SJSA1 (cell line): ENCODE measurements around the gene KRTAP10-2. TPM values are rescaled to one million over a fixed set of nuclear protein-coding genes. Genes with fewer than 3 reads are reported as not detected.
"Not testable (repeated sequence)": the region's sequence is repeated elsewhere in the genome, so short reads cannot be mapped to it uniquely, and the experiment has no call there.

Experiments
- DNase-seq, 2 experiments: peaks; one replicate each; pipeline ENCODE4 v3.0.0-alpha.2; 2015 to 2020; ENCODE audit warnings: low spot score in 2 of 2, low read depth in 1 of 2
- H3K27ac ChIP-seq: fragments of 250-450 bp; sonication (Bioruptor Pico); 2 replicates; pipeline ENCODE4 v1.5.1; 2020; ENCODE audit warnings: mild to moderate bottlenecking, moderate library complexity
- H3K27me3 ChIP-seq: fragments of 250-450 bp; sonication (Bioruptor Pico); replicated peaks from 2 replicates; pipeline ENCODE4 v1.5.1; 2020; ENCODE audit warnings: mild to moderate bottlenecking, moderate library complexity
- H3K36me3 ChIP-seq: fragments of 250-450 bp; sonication (Bioruptor Pico); 2 replicates; pipeline ENCODE4 v1.5.1; 2020; ENCODE audit warnings: mild to moderate bottlenecking
- H3K4me1 ChIP-seq: fragments of 250-450 bp; sonication (Bioruptor Pico); replicated peaks from 2 replicates; pipeline ENCODE4 v1.6.1; 2021; ENCODE audit warnings: mild to moderate bottlenecking
- H3K4me3 ChIP-seq: fragments of 250-450 bp; sonication (Bioruptor Pico); 2 replicates; pipeline ENCODE4 v1.5.1; 2020; ENCODE audit warnings: mild to moderate bottlenecking
- H3K9me3 ChIP-seq: fragments of 250-450 bp; sonication (Bioruptor Pico); replicated peaks from 2 replicates; pipeline ENCODE4 v1.5.1; 2020; ENCODE audit warnings: mild to moderate bottlenecking
- total RNA-seq: library from RNA; depleted of rRNA; stranded (reverse); fragments of >200 nt; shearing (Covaris generic); gene quantifications from 2 replicates; pipeline ENCODE4 v1.2.3, GENCODE V29; 2014

Gene KRTAP10-2
- total RNA-seq, 1 experiment from 2014 or later: not detected

DNA sequence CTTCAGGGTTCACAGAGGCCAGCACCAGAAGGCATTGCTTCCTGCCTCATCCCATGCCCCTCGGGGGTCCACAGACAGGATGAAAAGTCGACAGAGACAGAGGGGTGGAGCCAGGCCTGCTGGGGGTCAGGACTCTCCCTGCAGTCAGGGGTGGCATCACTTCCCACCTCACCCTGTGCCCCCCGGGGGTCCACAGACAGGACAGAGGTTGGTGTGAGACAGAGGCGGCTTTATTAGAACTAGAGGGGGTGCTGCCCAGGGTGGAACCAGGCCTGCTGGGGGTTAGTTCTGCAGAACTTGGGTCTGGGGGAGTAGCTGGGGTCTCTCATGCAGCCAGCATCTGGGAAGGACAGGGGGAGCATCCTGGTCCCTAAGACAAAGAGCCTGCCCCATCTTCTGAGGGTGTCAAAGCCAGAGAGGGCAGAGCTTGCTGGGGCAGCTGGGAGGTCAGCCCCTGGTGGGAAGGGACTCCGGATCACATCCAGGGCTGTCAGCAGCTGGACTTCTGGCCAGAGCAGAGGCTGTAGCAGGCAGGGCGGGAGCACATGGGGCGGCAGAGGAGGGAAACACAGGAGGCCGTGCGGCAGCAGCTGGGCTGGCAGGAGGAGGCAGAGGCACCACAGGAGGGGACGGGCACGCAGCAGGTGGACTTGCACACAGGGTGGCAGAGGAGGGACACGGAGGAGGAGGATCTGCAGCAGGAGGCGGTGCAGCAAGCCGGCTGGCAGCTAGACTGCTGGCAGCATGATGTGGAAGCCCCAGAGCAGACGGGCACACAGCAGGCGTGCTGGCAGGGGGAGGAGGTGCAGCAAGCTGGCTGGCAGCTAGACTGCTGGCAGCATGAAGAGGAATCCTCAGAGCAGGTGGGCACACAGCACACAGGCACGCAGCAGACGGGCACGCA is 39.8 kb upstream of the KRTAP10-2 start:
- not testable (repeated sequence) for H3K27ac ChIP-seq, H3K36me3 ChIP-seq, H3K4me1 ChIP-seq, DNase-seq, H3K9me3 ChIP-seq, H3K4me3 ChIP-seq, H3K27me3 ChIP-seq

GRCh38 chr21:44590311-44590721 is 39.0 kb upstream of the KRTAP10-2 start:
- no peaks in the 10 kb centered on the region; the same call in 1 of the 2 replicates for H3K9me3 ChIP-seq
- no peak overlapping the region for H3K27ac ChIP-seq
- no peaks in the 10 kb centered on the region for H3K27me3 ChIP-seq
- H3K4me3 ChIP-seq: no peak overlapping the region
- H3K36me3 ChIP-seq: no peaks in the 10 kb centered on the region
- no peaks in the 10 kb centered on the region for H3K4me1 ChIP-seq
- DNase-seq: no peak

GRCh38 chr21:44589586-44590305 is 38.4 kb upstream of the KRTAP10-2 start:
- H3K4me3 ChIP-seq: no peak overlapping the region
- H3K4me1 ChIP-seq: no peaks in the 10 kb centered on the region
- DNase-seq: no peak
- H3K27me3 ChIP-seq: peaks cover 3% of the 10 kb centered on the region; the same call in 1 of the 2 replicates
- no peak overlapping the region for H3K27ac ChIP-seq
- no peaks in the 10 kb centered on the region; the same call in 1 of the 2 replicates for H3K9me3 ChIP-seq
- H3K36me3 ChIP-seq: no peaks in the 10 kb centered on the region

DNA sequence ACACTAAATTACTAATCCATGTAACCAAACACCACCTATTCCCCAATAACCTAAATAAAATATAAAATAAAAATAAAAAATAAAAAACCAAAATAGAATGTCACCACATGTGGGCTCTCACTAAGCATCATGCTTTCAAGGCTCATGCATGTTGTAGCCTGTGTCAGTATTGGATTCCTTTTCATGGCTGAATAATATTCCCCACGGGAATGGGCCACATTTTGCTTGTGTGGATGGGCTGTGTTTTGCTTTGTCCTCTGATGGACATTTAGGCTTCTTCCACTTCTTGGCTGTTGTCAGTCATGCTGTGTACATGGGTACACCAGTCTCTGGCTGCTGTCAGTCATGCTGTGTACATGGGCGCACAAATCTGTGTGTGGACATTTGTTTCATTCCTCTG is 37.8 kb upstream of the KRTAP10-2 start:
- H3K36me3 ChIP-seq: no peaks in the 10 kb centered on the region
- no peak overlapping the region for H3K4me3 ChIP-seq
- peaks cover 8% of the 10 kb centered on the region; the same call in 1 of the 2 replicates for H3K27me3 ChIP-seq
- H3K27ac ChIP-seq: no peak overlapping the region
- no peak for DNase-seq
- no peaks in the 10 kb centered on the region; the same call in 1 of the 2 replicates for H3K9me3 ChIP-seq
- H3K4me1 ChIP-seq: no peaks in the 10 kb centered on the region

- no peaks in the 10 kb centered on the region; the same call in none of the 2 replicates for H3K9me3 ChIP-seq
- DNase-seq: no peak
- no peaks in the 10 kb centered on the region for H3K4me1 ChIP-seq
- H3K27ac ChIP-seq: no peak overlapping the region
- H3K36me3 ChIP-seq: no peaks in the 10 kb centered on the region
- peaks cover 8% of the 10 kb centered on the region; the same call in 1 of the 2 replicates for H3K27me3 ChIP-seq
- H3K4me3 ChIP-seq: no peak overlapping the region
Observed at GRCh38 chr21:44585892-44586291, 34.6 kb upstream of the KRTAP10-2 start.

DNA sequence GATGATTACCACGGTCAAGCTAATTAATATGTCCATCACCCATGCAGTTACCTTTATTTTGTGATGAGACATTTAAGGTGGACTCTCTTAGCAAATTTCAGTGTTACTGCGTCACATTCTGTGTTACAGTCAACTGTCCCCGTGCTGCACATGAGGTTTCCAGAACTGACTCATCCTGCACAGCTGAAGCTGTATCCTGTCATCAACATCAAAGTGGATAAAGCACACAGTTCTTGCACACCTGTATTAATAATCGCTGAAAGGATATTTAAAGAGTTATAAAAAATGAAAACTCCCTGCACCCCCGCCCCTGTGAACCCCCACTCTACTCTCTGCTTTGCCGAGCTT is 32.5 kb upstream of the KRTAP10-2 start:
- Histone ChIP-seq H3K4me3 (no peak overlapping the region), H3K9me3 (no peaks in the 10 kb centered on the region; the same call in 1 of the 2 replicates)
- DNase-seq: no peak

GRCh38 chr21:44583089-44583799 is 31.9 kb upstream of the KRTAP10-2 start:
- Histone ChIP-seq H3K9me3 (no peaks in the 10 kb centered on the region; the same call in 1 of the 2 replicates), H3K4me3 (no peak overlapping the region), H3K27me3 (peaks cover 8% of the 10 kb centered on the region; the same call in 1 of the 2 replicates), H3K36me3 (no peaks in the 10 kb centered on the region), H3K27ac (no peak overlapping the region), H3K4me1 (no peaks in the 10 kb centered on the region)
- no peak for DNase-seq

More for the DNA sequence above, 32.5 kb upstream of the KRTAP10-2 start:
- Histone ChIP-seq H3K27ac (no peak overlapping the region), H3K27me3 (peaks cover 8% of the 10 kb centered on the region; the same call in 1 of the 2 replicates), H3K36me3 (no peaks in the 10 kb centered on the region), H3K4me1 (no peaks in the 10 kb centered on the region)

GRCh38 chr21:44582055-44582454 is 30.8 kb upstream of the KRTAP10-2 start:
- Histone ChIP-seq H3K27me3 (peaks cover 8% of the 10 kb centered on the region; the same call in 1 of the 2 replicates), H3K4me1 (no peaks in the 10 kb centered on the region), H3K9me3 (no peaks in the 10 kb centered on the region; the same call in 1 of the 2 replicates), H3K36me3 (no peaks in the 10 kb centered on the region), H3K4me3 (no peak overlapping the region), H3K27ac (no peak overlapping the region)
- no peak for DNase-seq

DNA sequence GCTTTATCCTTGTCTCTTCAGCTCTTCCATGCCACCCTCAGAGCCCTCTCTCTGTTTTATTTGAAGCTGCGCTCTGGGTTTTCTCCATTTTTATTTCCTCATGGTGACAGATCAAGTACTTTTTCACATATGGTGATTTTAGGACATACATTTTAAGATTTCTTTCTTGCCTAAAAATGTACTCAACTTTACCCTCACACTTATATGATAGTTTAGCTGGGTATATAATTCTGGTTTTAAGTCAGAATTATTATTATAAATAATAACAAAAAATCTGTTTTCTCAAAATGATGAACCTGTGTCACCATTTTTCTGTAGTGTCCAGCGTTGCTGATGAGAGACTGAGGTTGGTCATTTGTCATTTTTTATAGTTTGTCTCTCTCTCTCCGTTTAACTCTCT is 29.9 kb upstream of the KRTAP10-2 start:
- DNase-seq: no peak
- Histone ChIP-seq H3K9me3 (no peaks in the 10 kb centered on the region; the same call in 1 of the 2 replicates), H3K27ac (no peak overlapping the region), H3K4me1 (no peaks in the 10 kb centered on the region), H3K4me3 (no peak overlapping the region), H3K27me3 (peaks cover 8% of the 10 kb centered on the region; the same call in 1 of the 2 replicates), H3K36me3 (no peaks in the 10 kb centered on the region)

DNA sequence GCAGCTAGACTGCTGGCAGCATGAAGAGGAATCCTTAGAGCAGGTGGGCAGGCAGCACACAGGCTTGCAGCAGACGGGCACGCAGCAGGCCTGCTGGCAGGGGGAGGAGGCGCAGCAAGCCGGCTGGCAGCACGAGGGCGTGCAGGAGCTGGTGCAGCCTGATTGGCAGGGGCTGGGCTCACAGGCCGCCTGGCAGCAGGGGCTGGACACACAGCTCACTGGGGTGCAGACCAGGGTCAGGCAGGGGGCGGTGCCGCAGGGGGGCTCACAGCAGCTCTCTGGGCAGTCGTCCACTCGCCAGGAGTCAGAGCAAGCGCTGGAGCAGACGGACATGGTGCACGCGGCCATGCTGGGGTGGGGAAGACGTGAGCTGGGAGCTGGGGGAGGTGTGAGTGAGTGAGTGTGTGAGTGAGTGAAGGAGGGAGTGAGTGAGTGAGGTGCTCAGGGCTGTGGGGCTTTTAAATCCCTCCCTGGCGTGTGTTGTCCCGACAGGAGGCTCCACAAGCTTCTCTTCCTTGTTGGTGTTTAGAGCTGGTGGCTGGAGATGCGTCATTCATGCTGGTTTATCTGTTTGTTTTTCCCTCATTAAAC is 29.0 kb upstream of the KRTAP10-2 start, which contains the start of gene KRTAP10-5:
Gene KRTAP10-5 (minus strand): TSS at position 374 of the 591 bp plus-strand sequence. CDS start 26 bp downstream, at position 348.
- not testable (repeated sequence) for H3K9me3 ChIP-seq, H3K27ac ChIP-seq, H3K27me3 ChIP-seq, H3K36me3 ChIP-seq, DNase-seq, H3K4me1 ChIP-seq, H3K4me3 ChIP-seq

DNA sequence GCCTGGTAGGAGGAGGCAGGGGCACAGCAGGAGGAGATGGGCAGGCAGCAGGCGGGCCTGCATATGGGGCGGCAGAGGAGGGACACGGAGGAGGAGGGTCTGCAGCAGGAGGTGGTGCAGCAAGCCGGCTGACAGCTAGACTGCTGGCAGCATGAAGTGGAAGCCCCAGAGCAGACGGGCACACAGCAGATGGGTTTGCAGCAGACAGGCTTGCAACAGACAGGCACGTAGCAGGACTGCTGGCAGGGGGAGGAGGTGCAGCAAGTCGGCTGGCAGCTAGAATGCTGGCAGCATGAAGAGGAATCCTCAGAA is 28.5 kb upstream of the KRTAP10-2 start:
- peaks cover 6% of the 10 kb centered on the region; the same call in 1 of the 2 replicates for H3K27me3 ChIP-seq
- H3K4me1 ChIP-seq: no peaks in the 10 kb centered on the region
- no peak overlapping the region for H3K27ac ChIP-seq
- no peak overlapping the region for H3K4me3 ChIP-seq
- H3K9me3 ChIP-seq: no peaks in the 10 kb centered on the region; the same call in 1 of the 2 replicates
- DNase-seq: no peak
- H3K36me3 ChIP-seq: no peaks in the 10 kb centered on the region

- H3K27me3 ChIP-seq: 0 out of 2 replicates have a peak, but pooled peaks cover under 1% of the 10 kb centered on the region
- H3K4me1 ChIP-seq: no peaks in the 10 kb centered on the region
- no peak overlapping the region for H3K27ac ChIP-seq
- no peaks in the 10 kb centered on the region; the same call in 1 of the 2 replicates for H3K9me3 ChIP-seq
- no peak for DNase-seq
- no peak overlapping the region for H3K4me3 ChIP-seq
- no peaks in the 10 kb centered on the region for H3K36me3 ChIP-seq
Observed at GRCh38 chr21:44579056-44579832, 27.9 kb upstream of the KRTAP10-2 start.
